CD4-positive, alpha-beta T cell treated with Interferon alpha-2 for 1 hour (primary cell): ENCODE data around the gene RARA.

ENCODE experiments used
- DNase-seq, 2 donors: peaks; one replicate each; pipeline ENCODE4 v3.0.0-alpha.2; 2020 to 2022

Gene RARA

GRCh38 chr17:40346765-40347158 is 37.8 kb downstream of the RARA start:
- no peak for DNase-seq

- no peak for DNase-seq
These were observed 38.5 kb downstream of the RARA start for GRCh38 chr17:40347319-40348135.

GRCh38 chr17:40348136-40348504 is 39.1 kb downstream of the RARA start:
- no peak for DNase-seq

GRCh38 chr17:40348562-40349476 is 39.8 kb downstream of the RARA start:
- DNase-seq: no peak

GRCh38 chr17:40349477-40349894 is 40.5 kb downstream of the RARA start:
- no peak for DNase-seq

GRCh38 chr17:40349895-40350688 is 41.1 kb downstream of the RARA start:
- no peak for DNase-seq

GRCh38 chr17:40350689-40351358 is 41.8 kb downstream of the RARA start:
- no peak for DNase-seq

GRCh38 chr17:40351359-40352236 is 42.6 kb downstream of the RARA start:
- DNase-seq: no peak

- DNase-seq: no peak
These were observed 43.3 kb downstream of the RARA start for GRCh38 chr17:40352237-40352778.

- DNase-seq: no peak
These were observed 43.9 kb downstream of the RARA start for GRCh38 chr17:40352779-40353394.

GRCh38 chr17:40354221-40355122 is 45.5 kb downstream of the RARA start:
- no peak for DNase-seq

GRCh38 chr17:40355123-40355803 is 46.3 kb downstream of the RARA start:
- DNase-seq: peak; percentile 73 to 82

GRCh38 chr17:40355804-40356758 is 47.1 kb downstream of the RARA start:
- no peak for DNase-seq

GRCh38 chr17:40356990-40357881 is 48.3 kb downstream of the RARA start:
- DNase-seq: no peak

- DNase-seq: peak; percentile 86 to 90
These were observed 49.5 kb downstream of the RARA start for GRCh38 chr17:40358323-40359038.

GRCh38 chr17:40360091-40360490 is 51.1 kb downstream of the RARA start:
- DNase-seq: no peak
